GM23248 (cell line): ENCODE results near the gene HTR3B.

Source experiments
- EZH2 ChIP-seq: fragments of 200-600 bp; sonication (generic); IDR thresholded peaks from 2 replicates; pipeline ENCODE4 v1.6.1; 2018; ENCODE audit warnings: antibody characterized with exemption, mild to moderate bottlenecking; ENCODE audit not compliant: insufficient read depth, poor library complexity, severe bottlenecking
- EZH2phosphoT487 ChIP-seq: fragments of 200-600 bp; sonication (generic); IDR thresholded peaks from 2 replicates; pipeline ENCODE4 v1.6.1; 2018; ENCODE audit warnings: antibody characterized with exemption, moderate library complexity, mild to moderate bottlenecking, low read depth; ENCODE audit not compliant: insufficient read depth

GRCh38 chr11:113977071-113977490, 72.5 kb downstream of the HTR3B start:
- TF ChIP-seq EZH2phosphoT487, result no peak
- no peak for TF ChIP-seq EZH2
